MM.1S (cell line): ENCODE measurements around the gene QSOX1.

ENCODE experiments used
- EZH2 ChIP-seq: fragments of 300-600 bp; sonication (generic); optimal IDR thresholded peaks from 2 replicates; pipeline ENCODE3; 2017; ENCODE audit warnings: low read depth, mild to moderate bottlenecking, antibody characterized with exemption, low read length, mixed read lengths
- EZH2phosphoT487 ChIP-seq: fragments of 300-600 bp; sonication (generic); IDR thresholded peaks from 2 replicates; pipeline ENCODE4 v1.6.1; 2018; ENCODE audit warnings: antibody characterized with exemption, low read length
- TF ChIP-seq, protein P1 (sequence below): fragments of 300-600 bp; sonication (generic); IDR thresholded peaks from 2 replicates; pipeline ENCODE4 v1.5.1; 2016; ENCODE audit warnings: antibody characterized with exemption, low read length, mixed read lengths

DNA sequence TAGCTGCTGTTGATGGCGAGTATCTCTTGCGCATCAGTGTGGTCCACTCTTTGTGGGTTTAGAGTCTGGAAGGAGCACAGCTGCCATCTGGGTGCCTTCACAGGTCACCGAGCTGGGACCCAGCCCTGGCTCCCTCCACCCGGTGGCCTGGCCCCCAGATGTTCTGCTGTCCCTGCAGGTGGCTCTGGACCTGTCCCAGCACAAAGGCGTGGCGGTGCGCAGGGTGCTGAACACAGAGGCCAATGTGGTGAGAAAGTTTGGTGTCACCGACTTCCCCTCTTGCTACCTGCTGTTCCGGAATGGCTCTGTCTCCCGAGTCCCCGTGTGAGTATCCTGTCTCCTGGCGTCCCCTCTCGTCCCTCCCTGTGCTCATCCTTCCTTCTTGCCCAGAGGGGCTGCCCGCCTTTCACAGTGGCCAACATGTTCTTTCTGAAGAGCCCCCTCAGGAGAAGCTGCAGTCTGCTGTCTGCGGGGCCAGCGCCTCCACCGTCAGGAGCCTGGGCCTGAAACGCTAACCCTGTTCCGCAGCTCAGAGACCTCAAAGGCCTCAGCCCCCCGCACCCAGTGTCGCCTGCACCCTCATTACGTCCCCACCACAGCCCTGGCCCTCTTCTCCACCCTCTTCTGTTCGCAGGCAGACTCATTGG, 27.4 kb downstream of the QSOX1 start:
- TF ChIP-seq, protein P1, sequence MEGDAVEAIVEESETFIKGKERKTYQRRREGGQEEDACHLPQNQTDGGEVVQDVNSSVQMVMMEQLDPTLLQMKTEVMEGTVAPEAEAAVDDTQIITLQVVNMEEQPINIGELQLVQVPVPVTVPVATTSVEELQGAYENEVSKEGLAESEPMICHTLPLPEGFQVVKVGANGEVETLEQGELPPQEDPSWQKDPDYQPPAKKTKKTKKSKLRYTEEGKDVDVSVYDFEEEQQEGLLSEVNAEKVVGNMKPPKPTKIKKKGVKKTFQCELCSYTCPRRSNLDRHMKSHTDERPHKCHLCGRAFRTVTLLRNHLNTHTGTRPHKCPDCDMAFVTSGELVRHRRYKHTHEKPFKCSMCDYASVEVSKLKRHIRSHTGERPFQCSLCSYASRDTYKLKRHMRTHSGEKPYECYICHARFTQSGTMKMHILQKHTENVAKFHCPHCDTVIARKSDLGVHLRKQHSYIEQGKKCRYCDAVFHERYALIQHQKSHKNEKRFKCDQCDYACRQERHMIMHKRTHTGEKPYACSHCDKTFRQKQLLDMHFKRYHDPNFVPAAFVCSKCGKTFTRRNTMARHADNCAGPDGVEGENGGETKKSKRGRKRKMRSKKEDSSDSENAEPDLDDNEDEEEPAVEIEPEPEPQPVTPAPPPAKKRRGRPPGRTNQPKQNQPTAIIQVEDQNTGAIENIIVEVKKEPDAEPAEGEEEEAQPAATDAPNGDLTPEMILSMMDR = no peak
- TF ChIP-seq EZH2 (no peak), EZH2phosphoT487 (no peak)
